ENCODE results near the gene HLA-DRB5. TPM values are rescaled to one million over a fixed set of nuclear protein-coding genes. Genes with fewer than 3 reads are reported as not detected.
"Not testable (repeated sequence)": the region's sequence is repeated elsewhere in the genome, so short reads cannot be mapped to it uniquely, and the experiment has no call there.

HLA-DRB5 gene
- total RNA-seq, 1 donor from 2014 or later, result 14.6 TPM

- Histone ChIP-seq H3K4me1 (ENCODE audit: control insufficient read depth in 3 of 3, insufficient read depth in 3 of 3, low read length in 3 of 3) (peaks cover 0 to 4% (median 0%) of the 10 kb centered on the region in 3 donors), H3K9ac (ENCODE audit: low read depth in 1 of 3, low read length in 3 of 3) (no peak overlapping the region), H3K27ac (ENCODE audit: low read depth, low read length) (no peak overlapping the region), H3K27me3 (ENCODE audit: control insufficient read depth in 3 of 3, insufficient read depth in 3 of 3, low read length in 3 of 3) (peaks cover 0 to 10% (median 0%) of the 10 kb centered on the region in 3 donors), H3K4me3 (ENCODE audit: low read length in 3 of 3) (no peak overlapping the region), H3K36me3 (ENCODE audit: control insufficient read depth in 3 of 3, insufficient read depth in 3 of 3, low read length in 3 of 3) (no peaks in the 10 kb centered on the region), H3K9me3 (ENCODE audit: control insufficient read depth in 3 of 3, low read length in 3 of 3) (no peaks in the 10 kb centered on the region)
Observed at GRCh38 chr6:32517654-32518445, 12.2 kb downstream of the HLA-DRB5 start.

GRCh38 chr6:32501016-32501415 lies 29.1 kb downstream of the HLA-DRB5 start:
- H3K27ac ChIP-seq (ENCODE audit: low read depth, low read length), result no peak overlapping the region
- H3K9ac ChIP-seq (ENCODE audit: low read depth in 1 of 3, low read length in 3 of 3), result no peak overlapping the region
- no peaks in the 10 kb centered on the region for H3K9me3 ChIP-seq (ENCODE audit: control insufficient read depth in 3 of 3, low read length in 3 of 3)
- no peaks in the 10 kb centered on the region for H3K36me3 ChIP-seq (ENCODE audit: control insufficient read depth in 3 of 3, insufficient read depth in 3 of 3, low read length in 3 of 3)
- no peaks in the 10 kb centered on the region for H3K27me3 ChIP-seq (ENCODE audit: control insufficient read depth in 3 of 3, insufficient read depth in 3 of 3, low read length in 3 of 3)
- no peaks in the 10 kb centered on the region for H3K4me1 ChIP-seq (ENCODE audit: control insufficient read depth in 3 of 3, insufficient read depth in 3 of 3, low read length in 3 of 3)
- no peak overlapping the region for H3K4me3 ChIP-seq (ENCODE audit: low read length in 3 of 3)

DNA sequence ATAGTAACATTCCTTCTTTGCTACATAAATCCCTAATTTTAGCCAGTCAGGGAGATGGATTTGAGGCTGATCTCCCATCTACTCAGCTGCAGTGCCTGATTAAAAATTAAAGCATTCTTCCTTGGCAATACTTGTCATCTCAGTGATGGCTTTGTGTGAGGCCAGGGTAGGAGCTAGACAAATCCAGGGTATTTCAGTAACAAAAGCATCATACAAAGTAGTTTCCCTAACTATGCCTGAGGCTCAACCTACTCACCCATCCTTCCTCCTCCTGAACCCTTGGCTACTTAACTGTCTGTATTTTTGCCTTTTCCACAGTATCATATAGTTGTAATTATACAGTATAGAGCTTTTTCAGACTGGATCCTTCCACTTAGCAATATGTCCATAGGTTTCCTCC lies 37.7 kb downstream of the HLA-DRB5 start:
- H3K27me3 ChIP-seq (ENCODE audit: control insufficient read depth in 3 of 3, insufficient read depth in 3 of 3, low read length in 3 of 3), result peaks cover 0 to 6% (median 0%) of the 10 kb centered on the region in 3 donors
- H3K4me3 ChIP-seq (ENCODE audit: low read length in 3 of 3), result no peak overlapping the region
- no peaks in the 10 kb centered on the region for H3K36me3 ChIP-seq (ENCODE audit: control insufficient read depth in 3 of 3, insufficient read depth in 3 of 3, low read length in 3 of 3)
- no peak overlapping the region for H3K27ac ChIP-seq (ENCODE audit: low read depth, low read length)
- H3K9ac ChIP-seq (ENCODE audit: low read depth in 1 of 3, low read length in 3 of 3), result no peak overlapping the region
- H3K4me1 ChIP-seq (ENCODE audit: control insufficient read depth in 3 of 3, insufficient read depth in 3 of 3, low read length in 3 of 3), result no peaks in the 10 kb centered on the region
- no peaks in the 10 kb centered on the region for H3K9me3 ChIP-seq (ENCODE audit: control insufficient read depth in 3 of 3, low read length in 3 of 3)

GRCh38 chr6:32491700-32492099 lies 38.4 kb downstream of the HLA-DRB5 start:
- H3K27me3 ChIP-seq (ENCODE audit: control insufficient read depth in 3 of 3, insufficient read depth in 3 of 3, low read length in 3 of 3), result peaks cover 0 to 6% (median 0%) of the 10 kb centered on the region in 3 donors
- H3K9me3 ChIP-seq (ENCODE audit: control insufficient read depth in 3 of 3, low read length in 3 of 3), result no peaks in the 10 kb centered on the region
- H3K4me1 ChIP-seq (ENCODE audit: control insufficient read depth in 3 of 3, insufficient read depth in 3 of 3, low read length in 3 of 3), result no peaks in the 10 kb centered on the region
- H3K9ac ChIP-seq (ENCODE audit: low read depth in 1 of 3, low read length in 3 of 3), result no peak overlapping the region
- no peaks in the 10 kb centered on the region for H3K36me3 ChIP-seq (ENCODE audit: control insufficient read depth in 3 of 3, insufficient read depth in 3 of 3, low read length in 3 of 3)
- no peak overlapping the region for H3K27ac ChIP-seq (ENCODE audit: low read depth, low read length)
- H3K4me3 ChIP-seq (ENCODE audit: low read length in 3 of 3), result no peak overlapping the region

GRCh38 chr6:32488083-32488482 lies 42.0 kb downstream of the HLA-DRB5 start:
- no peaks in the 10 kb centered on the region for H3K9me3 ChIP-seq (ENCODE audit: control insufficient read depth in 3 of 3, low read length in 3 of 3)
- H3K36me3 ChIP-seq (ENCODE audit: control insufficient read depth in 3 of 3, insufficient read depth in 3 of 3, low read length in 3 of 3), result no peaks in the 10 kb centered on the region
- no peak overlapping the region for H3K27ac ChIP-seq (ENCODE audit: low read depth, low read length)
- H3K9ac ChIP-seq (ENCODE audit: low read depth in 1 of 3, low read length in 3 of 3), result no peak overlapping the region
- no peaks in the 10 kb centered on the region for H3K4me1 ChIP-seq (ENCODE audit: control insufficient read depth in 3 of 3, insufficient read depth in 3 of 3, low read length in 3 of 3)
- H3K27me3 ChIP-seq (ENCODE audit: control insufficient read depth in 3 of 3, insufficient read depth in 3 of 3, low read length in 3 of 3), result peaks cover 0 to 11% (median 0%) of the 10 kb centered on the region in 3 donors
- no peak overlapping the region for H3K4me3 ChIP-seq (ENCODE audit: low read length in 3 of 3)

GRCh38 chr6:32484614-32484998 lies 45.5 kb downstream of the HLA-DRB5 start:
- Histone ChIP-seq H3K4me3 (ENCODE audit: low read length in 3 of 3) (no peak overlapping the region), H3K4me1 (ENCODE audit: control insufficient read depth in 3 of 3, insufficient read depth in 3 of 3, low read length in 3 of 3) (no peaks in the 10 kb centered on the region), H3K9me3 (ENCODE audit: control insufficient read depth in 3 of 3, low read length in 3 of 3) (no peaks in the 10 kb centered on the region), H3K36me3 (ENCODE audit: control insufficient read depth in 3 of 3, insufficient read depth in 3 of 3, low read length in 3 of 3) (no peaks in the 10 kb centered on the region), H3K9ac (ENCODE audit: low read depth in 1 of 3, low read length in 3 of 3) (no peak overlapping the region), H3K27ac (ENCODE audit: low read depth, low read length) (no peak overlapping the region), H3K27me3 (ENCODE audit: control insufficient read depth in 3 of 3, insufficient read depth in 3 of 3, low read length in 3 of 3) (peaks cover 0 to 5% (median 0%) of the 10 kb centered on the region in 3 donors)

- Histone ChIP-seq H3K9ac (ENCODE audit: low read depth in 1 of 3, low read length in 3 of 3) (no peak overlapping the region), H3K4me1 (ENCODE audit: control insufficient read depth in 3 of 3, insufficient read depth in 3 of 3, low read length in 3 of 3) (no peaks in the 10 kb centered on the region), H3K27ac (ENCODE audit: low read depth, low read length) (no peak overlapping the region), H3K4me3 (ENCODE audit: low read length in 3 of 3) (no peak overlapping the region), H3K9me3 (ENCODE audit: control insufficient read depth in 3 of 3, low read length in 3 of 3) (no peaks in the 10 kb centered on the region), H3K27me3 (ENCODE audit: control insufficient read depth in 3 of 3, insufficient read depth in 3 of 3, low read length in 3 of 3) (peaks cover 0 to 5% (median 0%) of the 10 kb centered on the region in 3 donors), H3K36me3 (ENCODE audit: control insufficient read depth in 3 of 3, insufficient read depth in 3 of 3, low read length in 3 of 3) (no peaks in the 10 kb centered on the region)
Observed at GRCh38 chr6:32483968-32484613, 46.0 kb downstream of the HLA-DRB5 start.

DNA sequence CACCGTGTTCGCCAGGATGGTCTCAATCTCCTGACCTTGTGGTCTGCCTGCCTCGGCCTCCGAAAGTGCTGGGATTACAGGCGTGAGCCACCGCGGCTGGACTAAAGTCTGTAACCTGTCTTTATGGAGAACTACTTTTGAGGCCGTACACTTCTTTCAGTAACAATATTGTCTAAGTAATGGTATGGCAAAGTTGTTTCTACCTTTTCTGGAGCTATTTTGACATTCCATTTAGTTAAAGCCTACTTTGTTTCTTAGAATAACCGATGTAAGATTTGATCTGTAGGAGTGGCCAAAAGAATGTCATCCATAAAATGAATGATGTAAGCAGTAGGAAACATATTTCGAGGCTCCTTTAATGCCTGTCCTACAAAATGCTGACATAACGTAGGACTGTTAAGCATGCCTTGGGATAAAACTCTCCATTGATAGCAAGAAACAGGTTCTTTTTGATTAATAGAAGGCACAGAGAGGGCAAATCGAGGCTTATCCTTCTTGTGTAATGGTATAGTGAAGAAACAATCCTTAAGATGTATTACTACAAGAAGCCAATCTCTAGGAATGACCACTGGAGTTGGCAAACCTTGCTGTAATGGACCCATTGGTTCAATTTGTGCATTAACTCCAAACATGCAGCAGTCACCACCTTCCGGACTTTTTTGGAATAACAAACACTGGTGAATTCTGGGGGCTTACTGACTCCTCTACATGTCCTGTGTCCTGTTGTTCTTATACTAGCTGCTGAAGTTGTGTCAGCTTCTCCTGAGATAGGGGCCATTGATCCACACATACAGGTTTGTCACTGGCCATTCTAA lies 54.5 kb downstream of the HLA-DRB5 start:
- Histone ChIP-seq H3K9me3 (ENCODE audit: control insufficient read depth in 3 of 3, low read length in 3 of 3) (no peaks in the 10 kb centered on the region), H3K36me3 (ENCODE audit: control insufficient read depth in 3 of 3, insufficient read depth in 3 of 3, low read length in 3 of 3) (no peaks in the 10 kb centered on the region), H3K4me3 (ENCODE audit: low read length in 3 of 3) (no peak overlapping the region), H3K9ac (ENCODE audit: low read depth in 1 of 3, low read length in 3 of 3) (no peak overlapping the region), H3K27me3 (ENCODE audit: control insufficient read depth in 3 of 3, insufficient read depth in 3 of 3, low read length in 3 of 3) (peaks cover 0 to 3% (median 0%) of the 10 kb centered on the region in 3 donors), H3K27ac (ENCODE audit: low read depth, low read length) (no peak overlapping the region), H3K4me1 (ENCODE audit: control insufficient read depth in 3 of 3, insufficient read depth in 3 of 3, low read length in 3 of 3) (no peaks in the 10 kb centered on the region)

DNA sequence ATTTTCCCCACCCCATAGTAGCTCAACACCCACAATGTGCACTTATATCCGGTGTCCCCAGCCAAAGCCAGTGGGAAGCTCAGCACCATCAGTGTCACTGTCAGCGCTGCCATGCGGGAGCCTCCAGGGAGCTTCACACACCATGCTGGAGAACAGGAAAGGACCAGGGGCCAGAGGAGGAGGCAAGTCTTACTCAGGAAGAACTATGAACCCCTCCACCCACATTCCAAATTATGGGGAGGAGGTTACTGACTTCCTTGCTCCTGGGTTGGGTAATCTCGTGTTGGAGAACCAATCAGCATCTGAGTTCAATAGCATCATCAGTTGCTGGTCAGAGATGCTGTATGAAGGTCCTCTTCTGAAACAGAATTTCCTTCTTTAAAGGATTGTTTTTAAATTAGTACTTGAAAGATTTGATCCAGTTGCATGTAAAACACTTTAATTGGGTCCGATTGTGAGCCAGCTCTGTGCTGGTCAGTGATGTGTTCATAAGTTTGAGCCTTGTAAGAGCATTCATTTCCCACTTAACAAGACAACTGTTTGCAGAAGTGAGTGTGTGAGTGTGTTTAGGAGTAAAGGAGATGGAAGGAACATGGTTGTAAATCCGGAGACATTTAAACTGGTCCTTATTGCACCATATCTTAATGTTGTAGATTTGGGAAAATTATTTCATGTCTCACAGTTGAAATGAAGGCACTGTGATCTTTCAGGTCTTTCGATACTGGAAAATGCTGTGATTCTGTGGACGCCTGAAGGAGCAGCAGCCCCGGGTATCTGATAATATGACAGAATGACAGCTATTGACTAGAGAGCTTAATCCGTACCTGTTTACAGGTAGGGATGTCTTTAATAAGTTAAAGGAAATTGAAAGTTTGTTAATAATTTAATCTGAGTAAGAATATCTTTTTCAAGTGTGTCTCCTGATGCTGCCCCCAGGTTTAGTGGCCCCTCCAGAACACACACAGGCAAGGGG lies 56.4 kb downstream of the HLA-DRB5 start:
- H3K4me1 ChIP-seq (ENCODE audit: control insufficient read depth in 3 of 3, insufficient read depth in 3 of 3, low read length in 3 of 3); H3K4me3 ChIP-seq (ENCODE audit: low read length in 3 of 3); H3K27me3 ChIP-seq (ENCODE audit: control insufficient read depth in 3 of 3, insufficient read depth in 3 of 3, low read length in 3 of 3); H3K9me3 ChIP-seq (ENCODE audit: control insufficient read depth in 3 of 3, low read length in 3 of 3); H3K36me3 ChIP-seq (ENCODE audit: control insufficient read depth in 3 of 3, insufficient read depth in 3 of 3, low read length in 3 of 3); H3K9ac ChIP-seq (ENCODE audit: low read depth in 1 of 3, low read length in 3 of 3): not testable (repeated sequence)
- H3K27ac ChIP-seq (ENCODE audit: low read depth, low read length), result peak overlapping the region; percentile 32
